Liver (tissue), 3 donors: ENCODE results near the gene CENPO.

Experiments
- FOXA1 ChIP-seq: IDR thresholded peaks from 2 replicates; pipeline ENCODE4 v1.6.1; 2016; ENCODE audit warnings: antibody characterized with exemption
- HNF4A ChIP-seq, 2 donors: conservative IDR thresholded peaks; 2 replicates each; pipeline ENCODE4 v1.6.1; 2016; ENCODE audit warnings: antibody characterized with exemption in 2 of 2, mild to moderate bottlenecking in 2 of 2
- JUND ChIP-seq, 2 donors: IDR thresholded peaks; 2 replicates each; pipeline ENCODE4 v1.6.1; 2016; ENCODE audit warnings: antibody characterized with exemption in 2 of 2
- RXRA ChIP-seq, 2 donors: IDR thresholded peaks; 2 replicates each; pipeline ENCODE4 v1.6.1; 2017 to 2018; ENCODE audit warnings: antibody characterized with exemption in 2 of 2, mild to moderate bottlenecking in 1 of 2
- SP1 ChIP-seq: IDR thresholded peaks from 2 replicates; pipeline ENCODE4 v1.6.1; 2018; ENCODE audit warnings: antibody characterized with exemption, mild to moderate bottlenecking
- TF ChIP-seq, protein P1 (sequence below): fragments of 150-350 bp; IDR thresholded peaks from 2 replicates; pipeline ENCODE4 v1.5.1; 2017; ENCODE audit warnings: improper control_type of control experiment, low read depth, low read length; ENCODE audit not compliant: missing input control
- TF ChIP-seq, protein P2 (sequence below): IDR thresholded peaks from 2 replicates; pipeline ENCODE4 v1.6.1; 2016; ENCODE audit warnings: antibody characterized with exemption, mild to moderate bottlenecking
- donor health status: healthy.
- donor health status: healthy.

DNA sequence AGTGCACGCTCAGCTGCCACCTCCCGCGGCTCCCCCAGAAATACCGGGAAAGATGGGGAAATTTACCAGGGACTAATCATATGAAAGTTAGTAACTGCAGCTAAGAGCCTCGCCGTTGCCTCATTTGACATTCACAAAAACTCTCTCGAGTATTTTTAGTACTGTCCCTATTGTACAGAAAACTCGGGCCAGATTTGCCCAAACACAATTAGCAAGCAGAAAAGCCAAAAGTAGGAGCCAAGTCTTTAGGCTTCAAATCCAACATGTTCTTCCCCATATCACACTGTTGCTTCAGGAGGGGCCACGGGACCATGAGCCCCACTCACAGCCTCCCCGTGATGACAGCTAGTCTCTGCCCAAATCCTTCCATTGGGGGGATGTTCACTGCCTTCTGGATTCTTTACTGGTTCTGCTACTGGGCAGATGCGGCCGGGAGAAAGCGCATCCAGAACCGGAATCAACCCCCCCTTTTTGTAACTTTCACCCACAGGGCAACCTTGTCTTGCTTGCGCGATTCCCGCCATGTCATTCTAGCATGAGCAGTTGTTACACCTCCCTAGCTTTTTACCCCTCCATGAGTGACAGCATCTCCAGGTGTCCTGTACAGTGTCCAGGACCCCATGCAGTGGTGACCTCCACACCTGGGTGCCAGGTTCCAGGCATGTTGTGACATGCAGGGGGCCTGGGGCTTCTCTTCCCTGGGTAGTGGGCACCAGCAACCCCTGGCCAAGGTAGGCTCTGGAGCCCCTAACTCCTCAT is 35.2 kb downstream of the CENPO start:
- TF ChIP-seq RXRA (IDR thresholded peaks at IDR 0.05): no peak
- TF ChIP-seq, protein P1, sequence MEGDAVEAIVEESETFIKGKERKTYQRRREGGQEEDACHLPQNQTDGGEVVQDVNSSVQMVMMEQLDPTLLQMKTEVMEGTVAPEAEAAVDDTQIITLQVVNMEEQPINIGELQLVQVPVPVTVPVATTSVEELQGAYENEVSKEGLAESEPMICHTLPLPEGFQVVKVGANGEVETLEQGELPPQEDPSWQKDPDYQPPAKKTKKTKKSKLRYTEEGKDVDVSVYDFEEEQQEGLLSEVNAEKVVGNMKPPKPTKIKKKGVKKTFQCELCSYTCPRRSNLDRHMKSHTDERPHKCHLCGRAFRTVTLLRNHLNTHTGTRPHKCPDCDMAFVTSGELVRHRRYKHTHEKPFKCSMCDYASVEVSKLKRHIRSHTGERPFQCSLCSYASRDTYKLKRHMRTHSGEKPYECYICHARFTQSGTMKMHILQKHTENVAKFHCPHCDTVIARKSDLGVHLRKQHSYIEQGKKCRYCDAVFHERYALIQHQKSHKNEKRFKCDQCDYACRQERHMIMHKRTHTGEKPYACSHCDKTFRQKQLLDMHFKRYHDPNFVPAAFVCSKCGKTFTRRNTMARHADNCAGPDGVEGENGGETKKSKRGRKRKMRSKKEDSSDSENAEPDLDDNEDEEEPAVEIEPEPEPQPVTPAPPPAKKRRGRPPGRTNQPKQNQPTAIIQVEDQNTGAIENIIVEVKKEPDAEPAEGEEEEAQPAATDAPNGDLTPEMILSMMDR: no peak
- no peak for TF ChIP-seq JUND (IDR thresholded peaks at IDR 0.05)
- no peak for TF ChIP-seq FOXA1
- no peak for TF ChIP-seq SP1
- TF ChIP-seq, protein P2, sequence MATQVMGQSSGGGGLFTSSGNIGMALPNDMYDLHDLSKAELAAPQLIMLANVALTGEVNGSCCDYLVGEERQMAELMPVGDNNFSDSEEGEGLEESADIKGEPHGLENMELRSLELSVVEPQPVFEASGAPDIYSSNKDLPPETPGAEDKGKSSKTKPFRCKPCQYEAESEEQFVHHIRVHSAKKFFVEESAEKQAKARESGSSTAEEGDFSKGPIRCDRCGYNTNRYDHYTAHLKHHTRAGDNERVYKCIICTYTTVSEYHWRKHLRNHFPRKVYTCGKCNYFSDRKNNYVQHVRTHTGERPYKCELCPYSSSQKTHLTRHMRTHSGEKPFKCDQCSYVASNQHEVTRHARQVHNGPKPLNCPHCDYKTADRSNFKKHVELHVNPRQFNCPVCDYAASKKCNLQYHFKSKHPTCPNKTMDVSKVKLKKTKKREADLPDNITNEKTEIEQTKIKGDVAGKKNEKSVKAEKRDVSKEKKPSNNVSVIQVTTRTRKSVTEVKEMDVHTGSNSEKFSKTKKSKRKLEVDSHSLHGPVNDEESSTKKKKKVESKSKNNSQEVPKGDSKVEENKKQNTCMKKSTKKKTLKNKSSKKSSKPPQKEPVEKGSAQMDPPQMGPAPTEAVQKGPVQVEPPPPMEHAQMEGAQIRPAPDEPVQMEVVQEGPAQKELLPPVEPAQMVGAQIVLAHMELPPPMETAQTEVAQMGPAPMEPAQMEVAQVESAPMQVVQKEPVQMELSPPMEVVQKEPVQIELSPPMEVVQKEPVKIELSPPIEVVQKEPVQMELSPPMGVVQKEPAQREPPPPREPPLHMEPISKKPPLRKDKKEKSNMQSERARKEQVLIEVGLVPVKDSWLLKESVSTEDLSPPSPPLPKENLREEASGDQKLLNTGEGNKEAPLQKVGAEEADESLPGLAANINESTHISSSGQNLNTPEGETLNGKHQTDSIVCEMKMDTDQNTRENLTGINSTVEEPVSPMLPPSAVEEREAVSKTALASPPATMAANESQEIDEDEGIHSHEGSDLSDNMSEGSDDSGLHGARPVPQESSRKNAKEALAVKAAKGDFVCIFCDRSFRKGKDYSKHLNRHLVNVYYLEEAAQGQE: no peak
- TF ChIP-seq HNF4A (conservative IDR thresholded peaks at IDR 0.05): no peak
